ENCODE measurements around the gene EML6.

EML6 gene

DNA sequence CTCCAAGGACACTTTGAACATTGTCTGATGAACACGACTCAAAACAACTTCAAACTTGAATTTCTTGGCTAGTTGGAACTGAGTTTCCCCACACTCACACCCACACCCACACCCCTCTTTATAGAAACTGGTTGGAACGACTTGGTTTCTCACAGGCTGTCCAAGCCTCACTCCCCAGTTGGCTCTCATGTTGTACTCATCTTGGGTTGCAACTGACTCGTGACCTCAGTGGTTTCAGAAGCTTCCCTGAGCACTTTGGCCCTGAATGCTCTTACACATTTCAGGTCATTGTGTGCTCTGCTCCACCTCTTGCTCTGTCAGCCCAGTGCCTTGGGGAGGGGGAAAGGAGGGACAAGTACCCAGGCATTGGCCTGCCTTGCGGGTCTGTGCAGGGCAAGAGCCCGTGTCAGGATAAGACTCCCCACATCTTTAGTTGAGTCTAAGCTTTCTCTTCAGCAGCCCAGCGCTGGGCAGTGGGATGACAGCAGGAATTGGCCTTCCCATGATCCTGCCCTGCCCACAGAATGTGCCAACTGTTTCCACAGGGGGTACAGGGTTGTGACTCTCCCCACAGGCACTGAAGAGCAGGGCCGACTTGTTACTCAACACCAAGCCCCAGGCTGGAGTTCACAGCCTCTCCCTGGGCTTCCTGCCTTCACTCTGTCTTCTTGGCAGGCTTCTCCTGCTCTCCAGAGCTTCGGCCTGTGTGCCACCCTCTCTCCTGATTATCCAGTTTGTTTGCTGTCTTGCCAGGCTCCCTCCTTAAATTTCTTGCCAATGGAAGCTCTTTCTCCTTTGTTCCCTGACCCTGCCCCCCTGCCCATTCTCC, 222.1 kb downstream of the EML6 start:
- no peaks in the 10 kb centered on the region for H3K36me3 ChIP-seq (replicated peaks in 1 of 2; ENCODE audit: control insufficient read depth in 2 of 2, insufficient read depth in 2 of 2, low read length in 2 of 2)
- H4K8ac ChIP-seq (ENCODE audit: low read depth, low read length), result no peak overlapping the region
- no peaks in the 10 kb centered on the region for H3K79me1 ChIP-seq (ENCODE audit: low read depth, low read length)
- H2AFZ ChIP-seq (ENCODE audit: low read length), result peak overlapping the region; percentile 46
- H3K9ac ChIP-seq (ENCODE audit: low read depth, low read length, poor library complexity), result no peak overlapping the region
- H3K4me1 ChIP-seq (ENCODE audit: control insufficient read depth in 2 of 2, insufficient read depth in 1 of 2, low read depth in 1 of 2, low read length in 2 of 2), result peaks cover 17 to 24% of the 10 kb centered on the region in 2 donors
- H4K91ac ChIP-seq (ENCODE audit: low read depth, low read length, poor library complexity), result no peak overlapping the region
- DNase-seq (ENCODE audit: low spot score), result no peak
- peak overlapping the region; percentile 9 for H3K18ac ChIP-seq (ENCODE audit: low read length)
- H3K9me3 ChIP-seq (replicated peaks in 1 of 2; ENCODE audit: control insufficient read depth in 2 of 2, insufficient read depth in 1 of 2, low read depth in 1 of 2, low read length in 2 of 2), result no peaks in the 10 kb centered on the region
- H2BK12ac ChIP-seq (ENCODE audit: low read length), result no peak overlapping the region
- no peak overlapping the region for H3K4ac ChIP-seq (ENCODE audit: low read length)
- H3K4me2 ChIP-seq (ENCODE audit: insufficient read depth, low read length, poor library complexity, severe bottlenecking), result no peak overlapping the region
- WGBS, 2 donors (ENCODE audit: extremely low coverage in 2 of 2, insufficient read length in 2 of 2, insufficient replicate concordance in 1 of 2), result no CpG with 5 or more reads among the region's 8 CpGs
- H2AK5ac ChIP-seq (ENCODE audit: low read depth, low read length), result peak overlapping the region; percentile 20
- no peak overlapping the region for H2BK5ac ChIP-seq (ENCODE audit: low read length)
- no peak overlapping the region for H3K4me3 ChIP-seq (ENCODE audit: low read length in 2 of 2)
- no peak overlapping the region for H3K27ac ChIP-seq (replicated peaks; ENCODE audit: low read length)
- H3K27me3 ChIP-seq (ENCODE audit: control insufficient read depth in 3 of 3, insufficient read depth in 3 of 3, low read depth in 1 of 3, low read length in 3 of 3), result no peaks in the 10 kb centered on the region
- H3K23ac ChIP-seq (ENCODE audit: low read depth, low read length, poor library complexity), result no peak overlapping the region
- H2BK15ac ChIP-seq (ENCODE audit: low read length), result no peak overlapping the region
- H3K14ac ChIP-seq (ENCODE audit: low read length), result no peak overlapping the region
- no peak overlapping the region for H2BK120ac ChIP-seq (ENCODE audit: low read depth, low read length)

DNA sequence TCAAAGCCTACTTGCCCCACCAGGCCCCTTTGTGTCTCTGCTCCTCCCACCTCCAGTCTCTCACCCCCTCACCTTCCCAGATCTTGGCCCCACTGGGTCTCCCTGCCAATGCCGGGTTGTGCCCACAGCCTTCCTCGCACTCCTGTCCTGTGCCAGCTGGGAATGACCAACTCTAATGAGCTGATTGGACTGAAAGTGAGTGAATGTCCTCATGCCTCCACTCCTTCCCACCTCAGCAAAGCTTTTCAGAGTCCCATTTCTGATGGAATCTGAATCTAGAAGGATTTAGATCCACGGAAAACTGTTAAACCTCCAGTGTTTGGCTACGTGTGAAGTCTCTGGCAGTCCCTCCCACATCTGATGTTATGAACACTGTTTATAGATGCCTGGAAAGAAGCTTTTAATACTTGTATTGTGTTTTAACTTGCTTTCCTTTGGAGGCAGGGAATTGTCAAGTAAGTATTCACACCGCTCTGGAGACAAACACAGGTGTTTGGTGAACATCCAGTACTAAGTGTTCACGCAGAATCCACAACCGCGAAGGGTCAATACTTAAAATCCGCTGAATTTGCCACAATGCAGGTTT, 222.9 kb downstream of the EML6 start:
- no peak overlapping the region for H2BK120ac ChIP-seq (ENCODE audit: low read depth, low read length)
- H3K4me2 ChIP-seq (ENCODE audit: insufficient read depth, low read length, poor library complexity, severe bottlenecking), result no peak overlapping the region
- no peaks in the 10 kb centered on the region for H3K36me3 ChIP-seq (replicated peaks in 1 of 2; ENCODE audit: control insufficient read depth in 2 of 2, insufficient read depth in 2 of 2, low read length in 2 of 2)
- H2AFZ ChIP-seq (ENCODE audit: low read length), result peak overlapping the region; percentile 46
- H3K79me1 ChIP-seq (ENCODE audit: low read depth, low read length), result no peaks in the 10 kb centered on the region
- no peak overlapping the region for H4K91ac ChIP-seq (ENCODE audit: low read depth, low read length, poor library complexity)
- peak overlapping the region; percentile 15 for H3K18ac ChIP-seq (ENCODE audit: low read length)
- H3K14ac ChIP-seq (ENCODE audit: low read length), result no peak overlapping the region
- no peak overlapping the region for H4K8ac ChIP-seq (ENCODE audit: low read depth, low read length)
- no peak overlapping the region for H2BK5ac ChIP-seq (ENCODE audit: low read length)
- no peak overlapping the region for H3K27ac ChIP-seq (replicated peaks; ENCODE audit: low read length)
- no peak overlapping the region for H3K9ac ChIP-seq (ENCODE audit: low read depth, low read length, poor library complexity)
- no peak overlapping the region for H2BK12ac ChIP-seq (ENCODE audit: low read length)
- no peaks in the 10 kb centered on the region for H3K27me3 ChIP-seq (ENCODE audit: control insufficient read depth in 3 of 3, insufficient read depth in 3 of 3, low read depth in 1 of 3, low read length in 3 of 3)
- no peak overlapping the region for H3K23ac ChIP-seq (ENCODE audit: low read depth, low read length, poor library complexity)
- no peaks in the 10 kb centered on the region for H3K9me3 ChIP-seq (replicated peaks in 1 of 2; ENCODE audit: control insufficient read depth in 2 of 2, insufficient read depth in 1 of 2, low read depth in 1 of 2, low read length in 2 of 2)
- DNase-seq (ENCODE audit: low spot score), result no peak
- H3K4me1 ChIP-seq (ENCODE audit: control insufficient read depth in 2 of 2, insufficient read depth in 1 of 2, low read depth in 1 of 2, low read length in 2 of 2), result peaks cover 17 to 23% of the 10 kb centered on the region in 2 donors
- no peak overlapping the region for H3K4ac ChIP-seq (ENCODE audit: low read length)
- H3K4me3 ChIP-seq (ENCODE audit: low read length in 2 of 2), result no peak overlapping the region
- H2AK5ac ChIP-seq (ENCODE audit: low read depth, low read length), result peak overlapping the region; percentile 20
- H2BK15ac ChIP-seq (ENCODE audit: low read length), result no peak overlapping the region
- no CpG with 5 or more reads among the region's 9 CpGs for WGBS, 2 donors (ENCODE audit: extremely low coverage in 2 of 2, insufficient read length in 2 of 2, insufficient replicate concordance in 1 of 2)

DNA sequence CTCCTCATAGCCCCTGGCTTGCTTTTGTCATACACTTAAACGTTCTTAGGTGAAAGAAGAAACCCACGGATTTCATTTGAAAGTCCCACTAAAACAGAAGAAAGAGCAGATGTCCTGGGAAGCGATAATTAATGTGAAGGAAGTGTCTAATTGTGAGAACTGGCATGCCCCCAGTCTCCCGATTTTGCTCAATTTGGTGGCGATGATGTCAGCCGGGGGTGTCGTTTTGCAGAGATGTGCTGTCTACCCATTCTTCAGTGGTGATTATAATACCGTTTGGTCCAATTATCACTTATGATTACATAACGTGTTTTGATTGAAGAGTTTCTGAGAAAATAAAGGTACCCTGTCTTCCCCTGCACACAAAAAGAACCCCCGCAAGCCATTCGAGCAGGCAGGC, 223.7 kb downstream of the EML6 start:
- no peak overlapping the region for H2BK120ac ChIP-seq (ENCODE audit: low read depth, low read length)
- H2AK5ac ChIP-seq (ENCODE audit: low read depth, low read length), result no peak overlapping the region
- no peak overlapping the region for H3K27ac ChIP-seq (replicated peaks; ENCODE audit: low read length)
- H3K27me3 ChIP-seq (ENCODE audit: control insufficient read depth in 3 of 3, insufficient read depth in 3 of 3, low read depth in 1 of 3, low read length in 3 of 3), result no peaks in the 10 kb centered on the region
- H2BK5ac ChIP-seq (ENCODE audit: low read length), result no peak overlapping the region
- no peaks in the 10 kb centered on the region for H3K79me1 ChIP-seq (ENCODE audit: low read depth, low read length)
- no peaks in the 10 kb centered on the region for H3K9me3 ChIP-seq (replicated peaks in 1 of 2; ENCODE audit: control insufficient read depth in 2 of 2, insufficient read depth in 1 of 2, low read depth in 1 of 2, low read length in 2 of 2)
- H3K4ac ChIP-seq (ENCODE audit: low read length), result no peak overlapping the region
- H3K9ac ChIP-seq (ENCODE audit: low read depth, low read length, poor library complexity), result no peak overlapping the region
- no peak overlapping the region for H3K23ac ChIP-seq (ENCODE audit: low read depth, low read length, poor library complexity)
- H3K18ac ChIP-seq (ENCODE audit: low read length), result no peak overlapping the region
- no peak for DNase-seq (ENCODE audit: low spot score)
- peak overlapping the region; percentile 66 for H2AFZ ChIP-seq (ENCODE audit: low read length)
- no peak overlapping the region for H2BK15ac ChIP-seq (ENCODE audit: low read length)
- no CpG with 5 or more reads among the region's 11 CpGs for WGBS, 2 donors (ENCODE audit: extremely low coverage in 2 of 2, insufficient read length in 2 of 2, insufficient replicate concordance in 1 of 2)
- H3K36me3 ChIP-seq (replicated peaks in 1 of 2; ENCODE audit: control insufficient read depth in 2 of 2, insufficient read depth in 2 of 2, low read length in 2 of 2), result no peaks in the 10 kb centered on the region
- H3K4me1 ChIP-seq (ENCODE audit: control insufficient read depth in 2 of 2, insufficient read depth in 1 of 2, low read depth in 1 of 2, low read length in 2 of 2), result peaks cover 17 to 20% of the 10 kb centered on the region in 2 donors
- no peak overlapping the region for H3K14ac ChIP-seq (ENCODE audit: low read length)
- H3K4me2 ChIP-seq (ENCODE audit: insufficient read depth, low read length, poor library complexity, severe bottlenecking), result no peak overlapping the region
- H4K91ac ChIP-seq (ENCODE audit: low read depth, low read length, poor library complexity), result no peak overlapping the region
- no peak overlapping the region for H4K8ac ChIP-seq (ENCODE audit: low read depth, low read length)
- no peak overlapping the region for H3K4me3 ChIP-seq (ENCODE audit: low read length in 2 of 2)
- H2BK12ac ChIP-seq (ENCODE audit: low read length), result no peak overlapping the region

DNA sequence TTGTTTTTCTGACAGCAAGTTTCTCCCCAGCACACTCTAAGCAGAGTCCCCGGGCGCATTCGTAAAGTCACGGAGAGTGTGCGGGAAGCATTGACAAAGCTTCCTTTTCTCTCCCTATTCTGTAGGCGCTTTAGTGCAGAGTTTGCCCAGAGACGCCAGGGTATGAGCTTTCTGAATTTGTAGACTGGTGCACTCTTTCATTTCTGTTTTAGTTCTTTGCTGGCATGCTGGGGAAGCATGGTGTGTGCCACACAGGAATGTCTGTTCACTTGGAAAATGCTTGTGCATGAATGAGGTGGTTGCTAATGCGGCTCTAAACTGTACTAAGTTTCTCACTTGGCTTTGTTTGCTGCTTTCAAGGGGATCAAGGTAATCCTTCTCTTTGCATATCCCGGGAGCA, 224.2 kb downstream of the EML6 start:
- Histone ChIP-seq H3K27ac (replicated peaks; ENCODE audit: low read length) (no peak overlapping the region), H3K4me1 (ENCODE audit: control insufficient read depth in 2 of 2, insufficient read depth in 1 of 2, low read depth in 1 of 2, low read length in 2 of 2) (peaks cover 17 to 20% of the 10 kb centered on the region in 2 donors), H3K4me3 (ENCODE audit: low read length in 2 of 2) (no peak overlapping the region), H2BK120ac (ENCODE audit: low read depth, low read length) (no peak overlapping the region), H3K9me3 (replicated peaks in 1 of 2; ENCODE audit: control insufficient read depth in 2 of 2, insufficient read depth in 1 of 2, low read depth in 1 of 2, low read length in 2 of 2) (no peaks in the 10 kb centered on the region), H3K23ac (ENCODE audit: low read depth, low read length, poor library complexity) (no peak overlapping the region), H3K9ac (ENCODE audit: low read depth, low read length, poor library complexity) (no peak overlapping the region), H2BK12ac (ENCODE audit: low read length) (no peak overlapping the region), H4K91ac (ENCODE audit: low read depth, low read length, poor library complexity) (no peak overlapping the region), H2BK15ac (ENCODE audit: low read length) (no peak overlapping the region), H3K79me1 (ENCODE audit: low read depth, low read length) (no peaks in the 10 kb centered on the region), H3K36me3 (replicated peaks in 1 of 2; ENCODE audit: control insufficient read depth in 2 of 2, insufficient read depth in 2 of 2, low read length in 2 of 2) (no peaks in the 10 kb centered on the region), H2AK5ac (ENCODE audit: low read depth, low read length) (no peak overlapping the region), H3K4ac (ENCODE audit: low read length) (no peak overlapping the region), H2AFZ (ENCODE audit: low read length) (peak overlapping the region; percentile 66), H4K8ac (ENCODE audit: low read depth, low read length) (no peak overlapping the region), H3K14ac (ENCODE audit: low read length) (no peak overlapping the region), H3K4me2 (ENCODE audit: insufficient read depth, low read length, poor library complexity, severe bottlenecking) (no peak overlapping the region), H3K18ac (ENCODE audit: low read length) (no peak overlapping the region), H2BK5ac (ENCODE audit: low read length) (no peak overlapping the region), H3K27me3 (ENCODE audit: control insufficient read depth in 3 of 3, insufficient read depth in 3 of 3, low read depth in 1 of 3, low read length in 3 of 3) (no peaks in the 10 kb centered on the region)
- no peak for DNase-seq (ENCODE audit: low spot score)
- no CpG with 5 or more reads among the region's 9 CpGs for WGBS, 2 donors (ENCODE audit: extremely low coverage in 2 of 2, insufficient read length in 2 of 2, insufficient replicate concordance in 1 of 2)

Data from neuronal stem cell (in vitro differentiated cells).